Fibroblast of villous mesenchyme (primary cell): Measurements from ENCODE around the gene ZNF516. TPM values are rescaled to one million over a fixed set of nuclear protein-coding genes. Genes with fewer than 3 reads are reported as not detected.

Experiments
- DNase-seq: peaks from one replicate; pipeline ENCODE4 v3.0.0-alpha.2; 2010; ENCODE audit warnings: low read depth
- H3K4me3 ChIP-seq: 2 replicates; pipeline ENCODE4 v1.5.1; 2011; ENCODE audit warnings: low read depth, mild to moderate bottlenecking, low read length
- CTCF ChIP-seq: IDR thresholded peaks from 2 replicates; pipeline ENCODE4 v1.5.1; 2012; ENCODE audit warnings: low read depth, mild to moderate bottlenecking, low read length; ENCODE audit not compliant: insufficient read depth
- total RNA-seq: library from RNA; depleted of rRNA; stranded (reverse); fragments of >200 nt; gene quantifications from 2 replicates; pipeline ENCODE4 v1.2.3, GENCODE V29; 2012

The ZNF516 gene
- total RNA-seq, 1 donor: 53.1 TPM

- no peak for DNase-seq
- no peak overlapping the region for H3K4me3 ChIP-seq
- no peak for TF ChIP-seq CTCF
Observed at GRCh38 chr18:76456018-76456750, 38.9 kb downstream of the ZNF516 start.

- H3K4me3 ChIP-seq: no peak overlapping the region
- peak; percentile 68 for DNase-seq
- TF ChIP-seq CTCF: no peak
Observed at GRCh38 chr18:76455003-76455676, 39.9 kb downstream of the ZNF516 start.

GRCh38 chr18:76454418-76454817, 40.6 kb downstream of the ZNF516 start:
- no peak for TF ChIP-seq CTCF
- no peak for DNase-seq
- no peak overlapping the region for H3K4me3 ChIP-seq

GRCh38 chr18:76453932-76454331, 41.1 kb downstream of the ZNF516 start:
- TF ChIP-seq CTCF: no peak
- no peak for DNase-seq
- no peak overlapping the region for H3K4me3 ChIP-seq

GRCh38 chr18:76453057-76453561, 41.9 kb downstream of the ZNF516 start:
- no peak overlapping the region for H3K4me3 ChIP-seq
- DNase-seq: no peak
- no peak for TF ChIP-seq CTCF

- no peak overlapping the region for H3K4me3 ChIP-seq
- no peak for DNase-seq
- no peak for TF ChIP-seq CTCF
Observed at GRCh38 chr18:76452357-76452756, 42.7 kb downstream of the ZNF516 start.
